ENCODE measurements around the gene NLRC4.

Gene NLRC4

DNA sequence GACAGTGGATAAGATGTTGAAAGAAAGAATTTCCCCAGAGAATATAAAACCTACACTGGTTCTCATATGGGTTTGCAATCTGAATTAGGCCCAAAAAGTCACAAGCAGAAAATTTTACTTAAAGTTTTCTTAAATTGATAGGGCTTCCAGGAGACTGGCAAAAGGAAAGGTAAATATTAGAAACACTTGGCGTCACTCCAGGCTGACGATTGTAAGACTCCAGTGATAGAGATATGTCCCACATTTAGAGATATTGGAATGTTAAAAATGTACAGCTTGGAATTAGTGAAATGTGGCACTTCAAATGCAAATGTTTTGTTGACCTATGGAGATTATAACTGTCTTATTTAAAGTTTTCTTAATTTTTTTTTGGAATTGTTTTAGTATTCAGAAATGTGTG lies 27.1 kb upstream of the NLRC4 start:
- Histone ChIP-seq H3K4me2 (ENCODE audit: low read depth, low read length, poor library complexity, severe bottlenecking) (no peak overlapping the region), H4K20me1 (ENCODE audit: low read depth, low read length) (0 out of 2 replicates have a peak, but pooled peaks cover 3% of the 10 kb centered on the region), H3K9ac (ENCODE audit: low read length) (no peak overlapping the region), H3K9me3 (ENCODE audit: insufficient read depth, low read length) (no peaks in the 10 kb centered on the region), H3K79me2 (ENCODE audit: insufficient read depth, low read length) (peaks cover 34% of the 10 kb centered on the region), H2AFZ (ENCODE audit: low read depth, low read length, severe bottlenecking) (no peak overlapping the region), H3K36me3 (ENCODE audit: low read length) (peaks cover 17% of the 10 kb centered on the region; the same call in 1 of the 2 replicates), H3F3A (ENCODE audit: insufficient read depth) (no peaks in the 10 kb centered on the region), H3K9me2 (replicated peaks; ENCODE audit: insufficient read depth, low read length) (no peaks in the 10 kb centered on the region), H3K27me3 (ENCODE audit: low read length) (no peaks in the 10 kb centered on the region), H3K4me3 (ENCODE audit: insufficient read depth, low read length, poor library complexity, severe bottlenecking) (no peak overlapping the region), H3K27ac (ENCODE audit: low read depth, low read length) (no peak overlapping the region)
- TF ChIP-seq, protein P1, sequence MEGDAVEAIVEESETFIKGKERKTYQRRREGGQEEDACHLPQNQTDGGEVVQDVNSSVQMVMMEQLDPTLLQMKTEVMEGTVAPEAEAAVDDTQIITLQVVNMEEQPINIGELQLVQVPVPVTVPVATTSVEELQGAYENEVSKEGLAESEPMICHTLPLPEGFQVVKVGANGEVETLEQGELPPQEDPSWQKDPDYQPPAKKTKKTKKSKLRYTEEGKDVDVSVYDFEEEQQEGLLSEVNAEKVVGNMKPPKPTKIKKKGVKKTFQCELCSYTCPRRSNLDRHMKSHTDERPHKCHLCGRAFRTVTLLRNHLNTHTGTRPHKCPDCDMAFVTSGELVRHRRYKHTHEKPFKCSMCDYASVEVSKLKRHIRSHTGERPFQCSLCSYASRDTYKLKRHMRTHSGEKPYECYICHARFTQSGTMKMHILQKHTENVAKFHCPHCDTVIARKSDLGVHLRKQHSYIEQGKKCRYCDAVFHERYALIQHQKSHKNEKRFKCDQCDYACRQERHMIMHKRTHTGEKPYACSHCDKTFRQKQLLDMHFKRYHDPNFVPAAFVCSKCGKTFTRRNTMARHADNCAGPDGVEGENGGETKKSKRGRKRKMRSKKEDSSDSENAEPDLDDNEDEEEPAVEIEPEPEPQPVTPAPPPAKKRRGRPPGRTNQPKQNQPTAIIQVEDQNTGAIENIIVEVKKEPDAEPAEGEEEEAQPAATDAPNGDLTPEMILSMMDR (IDR thresholded peaks at IDR 0.05; ENCODE audit: insufficient read depth, low read length, poor library complexity, severe bottlenecking), result no peak
- no peak for TF ChIP-seq EZH2phosphoT487 (conservative IDR thresholded peaks at IDR 0.05; ENCODE audit: low read length)

DNA sequence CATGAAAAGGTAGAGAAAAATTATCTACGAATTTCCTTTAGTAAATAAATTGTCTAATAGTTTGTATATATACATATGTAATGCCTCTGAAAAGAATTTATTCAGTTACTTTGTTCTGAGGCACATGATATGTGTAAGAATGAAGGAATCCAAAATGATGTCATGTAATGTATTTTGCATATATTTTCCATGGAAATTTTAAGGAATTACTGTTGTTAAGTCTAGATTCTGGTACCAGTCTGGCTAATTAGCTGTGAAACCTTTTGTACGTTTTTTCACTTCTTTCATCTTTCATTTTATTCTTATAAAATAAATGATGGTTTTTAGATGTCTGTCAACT lies 25.3 kb upstream of the NLRC4 start:
- Histone ChIP-seq H3K4me3 (ENCODE audit: insufficient read depth, low read length, poor library complexity, severe bottlenecking) (no peak overlapping the region), H3F3A (ENCODE audit: insufficient read depth) (no peaks in the 10 kb centered on the region), H3K9ac (ENCODE audit: low read length) (no peak overlapping the region), H3K4me2 (ENCODE audit: low read depth, low read length, poor library complexity, severe bottlenecking) (no peak overlapping the region), H3K79me2 (ENCODE audit: insufficient read depth, low read length) (peaks cover 42% of the 10 kb centered on the region), H3K36me3 (ENCODE audit: low read length) (peaks cover 17% of the 10 kb centered on the region; the same call in 1 of the 2 replicates), H2AFZ (ENCODE audit: low read depth, low read length, severe bottlenecking) (no peak overlapping the region), H4K20me1 (ENCODE audit: low read depth, low read length) (0 out of 2 replicates have a peak, but pooled peaks cover 7% of the 10 kb centered on the region), H3K27ac (ENCODE audit: low read depth, low read length) (no peak overlapping the region), H3K9me3 (ENCODE audit: insufficient read depth, low read length) (no peaks in the 10 kb centered on the region), H3K27me3 (ENCODE audit: low read length) (no peaks in the 10 kb centered on the region), H3K9me2 (replicated peaks; ENCODE audit: insufficient read depth, low read length) (no peaks in the 10 kb centered on the region)
- no peak for TF ChIP-seq EZH2phosphoT487 (conservative IDR thresholded peaks at IDR 0.05; ENCODE audit: low read length)
- TF ChIP-seq, protein P1 (IDR thresholded peaks at IDR 0.05; ENCODE audit: insufficient read depth, low read length, poor library complexity, severe bottlenecking), result no peak

DNA sequence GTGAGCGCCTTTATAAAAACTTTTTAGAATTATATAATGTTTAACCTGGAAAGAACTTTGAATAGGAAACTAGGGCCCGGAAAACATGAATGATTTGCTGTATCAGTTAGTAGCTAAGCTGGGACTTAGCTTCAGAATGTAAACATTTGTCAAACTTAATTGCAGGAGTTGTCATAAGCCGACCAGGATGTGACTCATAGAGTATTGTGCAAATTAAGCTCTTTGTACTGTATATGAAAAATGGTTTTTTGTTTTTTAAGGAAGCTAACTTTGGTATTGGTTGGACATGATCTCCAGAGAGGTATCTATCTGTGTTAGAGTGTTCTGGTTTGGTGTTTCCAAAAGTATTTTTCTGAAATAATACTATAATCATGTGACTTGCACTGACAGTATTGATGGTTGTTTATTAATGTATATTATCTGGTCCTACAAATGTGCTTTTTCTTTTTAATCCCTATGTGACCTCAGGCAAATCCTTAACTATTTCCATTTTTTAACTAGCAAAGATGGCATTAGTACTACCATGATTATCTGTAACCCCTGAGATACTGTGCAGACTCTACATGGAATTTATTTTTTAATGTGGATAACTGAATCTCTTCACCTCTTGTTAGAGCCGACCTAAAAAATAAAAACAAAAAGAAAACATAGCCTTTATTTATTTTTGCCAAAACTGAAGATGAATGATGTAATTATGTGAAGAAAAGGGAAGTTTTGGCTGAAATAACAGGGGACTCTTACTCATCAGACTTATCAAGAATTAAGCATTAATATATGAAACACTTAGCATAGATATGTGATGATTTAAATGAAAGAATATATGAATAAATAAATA lies 24.7 kb upstream of the NLRC4 start:
- Histone ChIP-seq H3K9ac (ENCODE audit: low read length) (no peak overlapping the region), H3K4me2 (ENCODE audit: low read depth, low read length, poor library complexity, severe bottlenecking) (no peak overlapping the region), H4K20me1 (ENCODE audit: low read depth, low read length) (0 out of 2 replicates have a peak, but pooled peaks cover 7% of the 10 kb centered on the region), H3K9me2 (replicated peaks; ENCODE audit: insufficient read depth, low read length) (no peaks in the 10 kb centered on the region), H3K27ac (ENCODE audit: low read depth, low read length) (no peak overlapping the region), H3F3A (ENCODE audit: insufficient read depth) (no peaks in the 10 kb centered on the region), H3K79me2 (ENCODE audit: insufficient read depth, low read length) (peaks cover 48% of the 10 kb centered on the region), H3K36me3 (ENCODE audit: low read length) (peaks cover 17% of the 10 kb centered on the region; the same call in 1 of the 2 replicates), H3K4me3 (ENCODE audit: insufficient read depth, low read length, poor library complexity, severe bottlenecking) (no peak overlapping the region), H2AFZ (ENCODE audit: low read depth, low read length, severe bottlenecking) (no peak overlapping the region), H3K9me3 (ENCODE audit: insufficient read depth, low read length) (no peaks in the 10 kb centered on the region), H3K27me3 (ENCODE audit: low read length) (no peaks in the 10 kb centered on the region)
- TF ChIP-seq, protein P1 (IDR thresholded peaks at IDR 0.05; ENCODE audit: insufficient read depth, low read length, poor library complexity, severe bottlenecking), result no peak
- no peak for TF ChIP-seq EZH2phosphoT487 (conservative IDR thresholded peaks at IDR 0.05; ENCODE audit: low read length)
